Measurements from ENCODE around the gene KCNMB3.

KCNMB3 gene

GRCh38 chr3:179288845-179289244 lies 37.9 kb upstream of the KCNMB3 start:
- H3K79me2 ChIP-seq (ENCODE audit: insufficient read depth, low read length), result no peaks in the 10 kb centered on the region
- no peaks in the 10 kb centered on the region for H3K36me3 ChIP-seq (ENCODE audit: low read length)
- H2AFZ ChIP-seq (ENCODE audit: low read depth, low read length, severe bottlenecking), result no peak overlapping the region
- no peak overlapping the region for H3K4me2 ChIP-seq (ENCODE audit: low read depth, low read length, poor library complexity, severe bottlenecking)
- H3K9me3 ChIP-seq (ENCODE audit: insufficient read depth, low read length), result no peaks in the 10 kb centered on the region
- H3F3A ChIP-seq (ENCODE audit: insufficient read depth), result no peaks in the 10 kb centered on the region
- H3K4me3 ChIP-seq (ENCODE audit: insufficient read depth, low read length, poor library complexity, severe bottlenecking), result no peak overlapping the region
- H3K27ac ChIP-seq (ENCODE audit: low read depth, low read length), result no peak overlapping the region
- TF ChIP-seq CTCF (IDR thresholded peaks at IDR 0.05; ENCODE audit: insufficient read depth, low read length, poor library complexity, severe bottlenecking) (no peak), EZH2phosphoT487 (conservative IDR thresholded peaks at IDR 0.05; ENCODE audit: low read length) (no peak)
- H3K9ac ChIP-seq (ENCODE audit: low read length), result no peak overlapping the region
- no peaks in the 10 kb centered on the region for H3K27me3 ChIP-seq (ENCODE audit: low read length)
- H4K20me1 ChIP-seq (ENCODE audit: low read depth, low read length), result no peaks in the 10 kb centered on the region
- no peaks in the 10 kb centered on the region for H3K9me2 ChIP-seq (replicated peaks; ENCODE audit: insufficient read depth, low read length)

GRCh38 chr3:179286331-179286730 lies 35.4 kb upstream of the KCNMB3 start:
- Histone ChIP-seq H3K36me3 (ENCODE audit: low read length) (no peaks in the 10 kb centered on the region), H3K4me3 (ENCODE audit: insufficient read depth, low read length, poor library complexity, severe bottlenecking) (no peak overlapping the region)
- TF ChIP-seq CTCF (IDR thresholded peaks at IDR 0.05; ENCODE audit: insufficient read depth, low read length, poor library complexity, severe bottlenecking), result no peak
- TF ChIP-seq EZH2phosphoT487 (conservative IDR thresholded peaks at IDR 0.05; ENCODE audit: low read length), result no peak

GRCh38 chr3:179281825-179282224 lies 30.9 kb upstream of the KCNMB3 start:
- TF ChIP-seq CTCF (IDR thresholded peaks at IDR 0.05; ENCODE audit: insufficient read depth, low read length, poor library complexity, severe bottlenecking) (no peak), EZH2phosphoT487 (conservative IDR thresholded peaks at IDR 0.05; ENCODE audit: low read length) (no peak)
- H3K27me3 ChIP-seq (ENCODE audit: low read length), result no peaks in the 10 kb centered on the region
- no peaks in the 10 kb centered on the region for H3K79me2 ChIP-seq (ENCODE audit: insufficient read depth, low read length)
- H3K4me2 ChIP-seq (ENCODE audit: low read depth, low read length, poor library complexity, severe bottlenecking), result no peak overlapping the region
- no peaks in the 10 kb centered on the region for H3K36me3 ChIP-seq (ENCODE audit: low read length)
- H3K27ac ChIP-seq (ENCODE audit: low read depth, low read length), result no peak overlapping the region
- H3K4me3 ChIP-seq (ENCODE audit: insufficient read depth, low read length, poor library complexity, severe bottlenecking), result no peak overlapping the region
- H2AFZ ChIP-seq (ENCODE audit: low read depth, low read length, severe bottlenecking), result no peak overlapping the region
- H3F3A ChIP-seq (ENCODE audit: insufficient read depth), result no peaks in the 10 kb centered on the region
- no peaks in the 10 kb centered on the region for H3K9me3 ChIP-seq (ENCODE audit: insufficient read depth, low read length)
- H3K9me2 ChIP-seq (replicated peaks; ENCODE audit: insufficient read depth, low read length), result no peaks in the 10 kb centered on the region
- no peak overlapping the region for H3K9ac ChIP-seq (ENCODE audit: low read length)
- H4K20me1 ChIP-seq (ENCODE audit: low read depth, low read length), result no peaks in the 10 kb centered on the region

More at GRCh38 chr3:179286331-179286730, 35.4 kb upstream of the KCNMB3 start:
- H3K79me2 ChIP-seq (ENCODE audit: insufficient read depth, low read length), result no peaks in the 10 kb centered on the region
- no peaks in the 10 kb centered on the region for H3K9me2 ChIP-seq (replicated peaks; ENCODE audit: insufficient read depth, low read length)
- H3K27ac ChIP-seq (ENCODE audit: low read depth, low read length), result no peak overlapping the region
- H3F3A ChIP-seq (ENCODE audit: insufficient read depth), result no peaks in the 10 kb centered on the region
- H3K9ac ChIP-seq (ENCODE audit: low read length), result no peak overlapping the region
- no peaks in the 10 kb centered on the region for H3K27me3 ChIP-seq (ENCODE audit: low read length)
- no peak overlapping the region for H3K4me2 ChIP-seq (ENCODE audit: low read depth, low read length, poor library complexity, severe bottlenecking)
- H3K9me3 ChIP-seq (ENCODE audit: insufficient read depth, low read length), result no peaks in the 10 kb centered on the region
- no peak overlapping the region for H2AFZ ChIP-seq (ENCODE audit: low read depth, low read length, severe bottlenecking)
- H4K20me1 ChIP-seq (ENCODE audit: low read depth, low read length), result no peaks in the 10 kb centered on the region
